ENCODE data around the gene PSG3.
"Not testable (repeated sequence)": the region's sequence is repeated elsewhere in the genome, so short reads cannot be mapped to it uniquely, and the experiment has no call there.

PSG3 gene

GRCh38 chr19:42693760-42694350 is 46.4 kb downstream of the PSG3 start:
- TF ChIP-seq CTCF (conservative IDR thresholded peaks at IDR 0.05; ENCODE audit: low read length): peak; percentile 84
- peak; percentile 54 for DNase-seq (ENCODE audit: low read depth)

GRCh38 chr19:42683917-42684513 is 56.3 kb downstream of the PSG3 start:
- no peak overlapping the region for H3K4me3 ChIP-seq (ENCODE audit: low read length)
- peak; percentile 31 for DNase-seq (ENCODE audit: low read depth)
- peak; percentile 78 for TF ChIP-seq CTCF (conservative IDR thresholded peaks at IDR 0.05; ENCODE audit: low read length)

More at GRCh38 chr19:42693760-42694350, 46.4 kb downstream of the PSG3 start:
- no peak overlapping the region for H3K4me3 ChIP-seq (ENCODE audit: low read length)

- DNase-seq (ENCODE audit: low read depth); H3K4me3 ChIP-seq (ENCODE audit: low read length): not testable (repeated sequence)
These were observed 64.0 kb downstream of the PSG3 start for GRCh38 chr19:42676326-42676725.

GRCh38 chr19:42674549-42674948 is 65.7 kb downstream of the PSG3 start:
- not testable (repeated sequence) for DNase-seq (ENCODE audit: low read depth)

More at GRCh38 chr19:42674549-42674948, 65.7 kb downstream of the PSG3 start:
- H3K4me3 ChIP-seq (ENCODE audit: low read length): not testable (repeated sequence)
